ENCODE measurements around the gene HCCS. TPM values are rescaled to one million over a fixed set of nuclear protein-coding genes. Genes with fewer than 3 reads are reported as not detected.

Gene HCCS
- total and polyA plus RNA-seq, 10 donors: 8.9 to 23.5 (median 18.2) TPM

DNA sequence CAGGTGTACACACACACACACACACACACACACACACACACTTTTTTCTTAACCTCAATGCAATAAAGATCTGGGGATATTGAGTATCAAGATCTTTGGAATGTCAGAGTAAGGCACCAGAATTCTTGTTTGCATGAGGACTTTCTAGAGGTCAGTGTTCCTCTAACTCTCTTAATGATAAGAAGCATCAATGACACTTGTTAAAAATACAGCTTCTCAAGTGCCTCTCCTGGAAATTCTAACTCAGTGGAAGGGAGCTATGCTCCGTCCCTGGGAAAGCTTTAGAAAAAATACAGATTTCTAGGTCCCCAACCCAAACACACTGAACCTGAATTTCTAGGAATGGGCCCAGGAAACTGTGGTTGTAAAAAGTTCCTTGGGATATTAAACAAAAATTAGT, 25.8 kb upstream of the HCCS start:
- Histone ChIP-seq H3K27ac (no peak overlapping the region), H3K4me3 (no peak overlapping the region), H3K4me1 (no peaks in the 10 kb centered on the region), H3K36me3 (no peaks in the 10 kb centered on the region), H3K27me3 (replicated peaks in 1 of 7) (no peaks in the 10 kb centered on the region), H3K9me3 (peaks cover 5 to 29% (median 13%) of the 10 kb centered on the region in 8 donors)
- WGBS, 5 donors: 53 to 87% (median 73%) methylated on average over 1 of the region's 1 CpG
- TF ChIP-seq POLR2AphosphoS5 (IDR thresholded peaks at IDR 0.05) (no peak), POLR2A (IDR thresholded peaks at IDR 0.05) (no peak)
- TF ChIP-seq, protein P1, sequence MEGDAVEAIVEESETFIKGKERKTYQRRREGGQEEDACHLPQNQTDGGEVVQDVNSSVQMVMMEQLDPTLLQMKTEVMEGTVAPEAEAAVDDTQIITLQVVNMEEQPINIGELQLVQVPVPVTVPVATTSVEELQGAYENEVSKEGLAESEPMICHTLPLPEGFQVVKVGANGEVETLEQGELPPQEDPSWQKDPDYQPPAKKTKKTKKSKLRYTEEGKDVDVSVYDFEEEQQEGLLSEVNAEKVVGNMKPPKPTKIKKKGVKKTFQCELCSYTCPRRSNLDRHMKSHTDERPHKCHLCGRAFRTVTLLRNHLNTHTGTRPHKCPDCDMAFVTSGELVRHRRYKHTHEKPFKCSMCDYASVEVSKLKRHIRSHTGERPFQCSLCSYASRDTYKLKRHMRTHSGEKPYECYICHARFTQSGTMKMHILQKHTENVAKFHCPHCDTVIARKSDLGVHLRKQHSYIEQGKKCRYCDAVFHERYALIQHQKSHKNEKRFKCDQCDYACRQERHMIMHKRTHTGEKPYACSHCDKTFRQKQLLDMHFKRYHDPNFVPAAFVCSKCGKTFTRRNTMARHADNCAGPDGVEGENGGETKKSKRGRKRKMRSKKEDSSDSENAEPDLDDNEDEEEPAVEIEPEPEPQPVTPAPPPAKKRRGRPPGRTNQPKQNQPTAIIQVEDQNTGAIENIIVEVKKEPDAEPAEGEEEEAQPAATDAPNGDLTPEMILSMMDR (IDR thresholded peaks at IDR 0.05 in 8 of 11, conservative IDR thresholded peaks at IDR 0.05 in 3 of 11): no peak
- intact Hi-C loops (cut with DNase I; ENCODE audit: low total_unique reads): no loop called here
- no peak for DNase-seq

DNA sequence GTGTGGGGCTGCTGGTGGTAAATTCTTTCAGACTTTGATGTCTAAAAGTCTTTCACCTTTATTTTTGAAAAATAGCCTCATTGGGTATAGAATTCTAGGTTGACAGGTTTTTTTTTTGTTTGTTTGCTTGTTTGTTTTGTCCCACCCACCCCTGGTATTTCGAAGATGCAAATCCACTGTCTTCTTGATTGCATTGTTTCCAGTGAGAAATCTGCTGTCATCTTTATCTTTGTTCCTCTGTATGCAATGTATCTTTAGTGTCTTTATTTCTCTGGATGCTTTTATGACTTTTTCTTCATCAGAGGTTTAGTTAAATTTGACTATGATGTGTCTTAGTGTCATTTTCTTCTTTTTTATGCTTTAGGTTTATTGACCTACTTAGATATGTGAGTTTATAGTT, 21.3 kb upstream of the HCCS start:
- no peaks in the 10 kb centered on the region for H3K36me3 ChIP-seq
- no peak for TF ChIP-seq POLR2AphosphoS5 (IDR thresholded peaks at IDR 0.05)
- TF ChIP-seq, protein P1 (IDR thresholded peaks at IDR 0.05 in 8 of 11, conservative IDR thresholded peaks at IDR 0.05 in 3 of 11): no peak
- no peak for TF ChIP-seq POLR2A (IDR thresholded peaks at IDR 0.05)
- H3K4me1 ChIP-seq: no peaks in the 10 kb centered on the region
- no peak for DNase-seq
- 84 to 100% (median 90%) methylated on average over 1 of the region's 1 CpG for WGBS, 5 donors
- H3K9me3 ChIP-seq: peaks cover 6 to 34% (median 18%) of the 10 kb centered on the region in 8 donors
- intact Hi-C loops (cut with DNase I; ENCODE audit: low total_unique reads): no loop called here
- H3K27ac ChIP-seq: no peak overlapping the region
- no peaks in the 10 kb centered on the region for H3K27me3 ChIP-seq (replicated peaks in 1 of 7)
- no peak overlapping the region for H3K4me3 ChIP-seq

DNA sequence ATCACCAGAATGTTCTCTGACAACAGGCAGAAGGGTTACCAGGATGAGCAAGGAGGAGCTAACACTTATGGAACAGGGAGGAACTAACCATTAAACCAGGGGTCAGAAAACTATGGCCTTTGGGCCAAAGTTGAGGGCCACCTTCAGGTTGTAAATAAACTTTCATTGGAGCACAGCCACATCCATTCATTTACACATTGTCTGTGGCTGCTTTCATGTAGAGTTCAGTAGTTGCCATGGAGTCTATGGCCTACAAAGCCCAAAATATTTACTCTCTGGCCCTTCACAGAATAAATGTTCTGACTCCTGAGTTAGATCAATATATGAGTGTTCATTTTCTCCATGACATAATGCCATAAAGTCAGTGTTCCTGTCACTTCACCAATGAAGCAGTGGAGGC, 13.2 kb upstream of the HCCS start:
- no peak overlapping the region for H3K27ac ChIP-seq
- H3K9me3 ChIP-seq: no peaks in the 10 kb centered on the region
- H3K4me3 ChIP-seq: no peak overlapping the region
- intact Hi-C loops (cut with DNase I; ENCODE audit: low total_unique reads): no loop called here
- TF ChIP-seq POLR2A (IDR thresholded peaks at IDR 0.05): no peak
- TF ChIP-seq, protein P1 (IDR thresholded peaks at IDR 0.05 in 8 of 11, conservative IDR thresholded peaks at IDR 0.05 in 3 of 11): no peak
- TF ChIP-seq POLR2AphosphoS5 (IDR thresholded peaks at IDR 0.05): no peak
- no peaks in the 10 kb centered on the region for H3K4me1 ChIP-seq
- no peaks in the 10 kb centered on the region for H3K27me3 ChIP-seq (replicated peaks in 1 of 7)
- H3K36me3 ChIP-seq: no peaks in the 10 kb centered on the region
- DNase-seq: no peak

DNA sequence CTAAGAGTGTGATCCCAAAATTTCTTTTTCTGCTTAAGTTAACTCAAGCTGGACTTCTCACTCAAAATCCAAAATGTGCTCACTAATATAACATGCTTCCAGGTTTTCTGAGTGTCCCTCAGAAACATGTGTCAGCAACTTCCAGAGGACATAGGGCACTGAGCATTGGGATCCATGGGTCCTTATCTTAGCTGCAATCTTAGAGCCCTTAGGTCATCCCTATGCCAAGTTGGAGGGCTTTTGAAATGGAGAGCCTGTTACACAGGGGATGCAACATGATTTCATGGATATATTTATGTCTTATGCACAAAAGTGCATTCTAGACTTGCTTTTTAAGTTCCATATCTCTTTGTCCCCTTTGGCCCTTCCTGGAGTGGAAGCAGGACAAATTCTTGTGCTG, 11.7 kb upstream of the HCCS start:
- TF ChIP-seq POLR2A (IDR thresholded peaks at IDR 0.05): no peak
- TF ChIP-seq, protein P1 (IDR thresholded peaks at IDR 0.05 in 8 of 11, conservative IDR thresholded peaks at IDR 0.05 in 3 of 11): no peak
- TF ChIP-seq POLR2AphosphoS5 (IDR thresholded peaks at IDR 0.05): no peak
- no peak overlapping the region for H3K27ac ChIP-seq
- H3K27me3 ChIP-seq (replicated peaks in 1 of 7): no peaks in the 10 kb centered on the region
- no peaks in the 10 kb centered on the region for H3K4me1 ChIP-seq
- no peaks in the 10 kb centered on the region for H3K9me3 ChIP-seq
- H3K36me3 ChIP-seq: no peaks in the 10 kb centered on the region
- intact Hi-C loops (cut with DNase I; ENCODE audit: low total_unique reads): no loop called here
- DNase-seq: no peak
- no peak overlapping the region for H3K4me3 ChIP-seq
